ENCODE data around the gene XDH.

DNA sequence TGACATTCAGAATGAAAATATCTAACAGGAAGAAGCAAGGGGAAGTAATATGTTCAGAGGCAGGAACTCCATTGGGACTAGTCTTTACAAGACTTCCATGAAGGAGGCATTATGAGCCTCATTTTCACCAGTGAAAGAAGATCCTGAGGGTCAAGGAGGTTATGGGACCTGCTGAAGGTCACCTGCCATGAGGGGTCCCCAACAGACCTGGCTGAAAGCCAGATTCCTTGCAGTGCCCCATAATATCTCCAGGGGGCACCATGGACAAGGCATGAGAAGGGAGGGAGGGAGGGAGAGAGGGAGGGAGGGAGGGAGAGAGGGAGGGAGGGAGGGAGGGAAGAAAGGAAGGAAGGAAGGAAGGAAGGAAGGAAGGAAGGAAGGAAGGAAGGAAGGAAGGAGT lies 27.9 kb downstream of the XDH start:
- TF ChIP-seq CTCF (IDR thresholded peaks at IDR 0.05) (no peak), POLR2A (IDR thresholded peaks at IDR 0.05) (no peak)
